Left lung (tissue), 10 donors: Measurements from ENCODE around the gene PRKCQ. TPM values are rescaled to one million over a fixed set of nuclear protein-coding genes. Genes with fewer than 3 reads are reported as not detected.
"Not testable (repeated sequence)": the region's sequence is repeated elsewhere in the genome, so short reads cannot be mapped to it uniquely, and the experiment has no call there.

ENCODE experiments used
- ATAC-seq: fragments of 200-7000 bp; cut with Tn5 transposase; one replicate; pipeline ENCODE4 v1.9.1; 2020; ENCODE audit warnings: moderate library complexity
- DNase-seq, 4 donors: peaks; one replicate each; pipeline ENCODE4 v3.0.0-alpha.2; 2013 to 2020
- H3K27ac ChIP-seq, 2 donors: fragments of 200-600 bp; sonication (generic) in 1 of 2; one replicate each; pipeline versions ENCODE4 v1.5.0 to v1.8.0; 2020 to 2021
- H3K27me3 ChIP-seq, 2 donors: fragments of 200-600 bp; sonication (generic) in 1 of 2; one replicate each; pipeline versions ENCODE4 v1.5.0 to v1.8.0; 2020 to 2021
- H3K36me3 ChIP-seq, 2 donors: fragments of 200-600 bp; sonication (generic) in 1 of 2; one replicate each; pipeline versions ENCODE4 v1.5.0 to v1.8.0; 2020 to 2021
- H3K4me1 ChIP-seq, 2 donors: fragments of 200-600 bp; one replicate each; pipeline ENCODE4 v1.8.0; 2021
- H3K4me3 ChIP-seq, 2 donors: fragments of 200-600 bp; sonication (generic) in 1 of 2; one replicate each; pipeline versions ENCODE4 v1.5.0 to v1.8.0; 2020 to 2021; ENCODE audit warnings: mild to moderate bottlenecking in 1 of 2
- H3K9me3 ChIP-seq, 2 donors: fragments of 200-600 bp; sonication (generic) in 1 of 2; one replicate each; pipeline versions ENCODE4 v1.5.0 to v1.8.0; 2020 to 2021
- CTCF ChIP-seq, 2 donors: fragments of 200-600 bp; sonication (generic) in 1 of 2; IDR thresholded peaks; one replicate each; pipeline versions ENCODE4 v1.5.0 to v1.8.0; 2021; ENCODE audit warnings: antibody characterized with exemption in 2 of 2
- intact Hi-C, 2 donors: fragments of 100-400 bp; cut with DNase I; formaldehyde crosslinking; loops; one replicate each; pipeline versions ENCODE4 v1.11.2 to v1.14.2; 2022
- polyA plus RNA-seq, 6 donors: library from polyadenylated mRNA; unstranded; fragments of 120-200 nt; gene quantifications; one replicate each; pipeline ENCODE4 v1.2.1, GENCODE V29; 2013; ENCODE audit not compliant: insufficient read length in 6 of 6
- total RNA-seq, 2 donors: library from RNA; stranded (reverse); fragmentation: NEBNext Ultra II Directional; extraction: Animal tissue kit (Norgen Biotek cat#: 25700); gene quantifications; one replicate each; pipeline ENCODE4 v1.2.1, GENCODE V29; 2021
- donor health status: DM: no; HTN: yes; CAD: no.
- donor health status: DM: no; HTN: no; CAD: no.

PRKCQ gene
- total and polyA plus RNA-seq, 8 donors = 5.5 to 7.3 (median 6.4) TPM

GRCh38 chr10:6384847-6385246, 195.2 kb downstream of the PRKCQ start:
- Histone ChIP-seq H3K4me3 (no peak overlapping the region), H3K4me1 (peaks cover 7 to 44% of the 10 kb centered on the region in 2 donors), H3K27ac (peak overlapping the region in 1 of 2 donors; percentile 7), H3K36me3 (no peaks in the 10 kb centered on the region), H3K9me3 (peaks cover 0 to 30% of the 10 kb centered on the region in 2 donors), H3K27me3 (no peaks in the 10 kb centered on the region)
- peak; percentile 71 for ATAC-seq
- intact Hi-C loops = no loop called here
- no peak for TF ChIP-seq CTCF (IDR thresholded peaks at IDR 0.05)
- DNase-seq = no peak

DNA sequence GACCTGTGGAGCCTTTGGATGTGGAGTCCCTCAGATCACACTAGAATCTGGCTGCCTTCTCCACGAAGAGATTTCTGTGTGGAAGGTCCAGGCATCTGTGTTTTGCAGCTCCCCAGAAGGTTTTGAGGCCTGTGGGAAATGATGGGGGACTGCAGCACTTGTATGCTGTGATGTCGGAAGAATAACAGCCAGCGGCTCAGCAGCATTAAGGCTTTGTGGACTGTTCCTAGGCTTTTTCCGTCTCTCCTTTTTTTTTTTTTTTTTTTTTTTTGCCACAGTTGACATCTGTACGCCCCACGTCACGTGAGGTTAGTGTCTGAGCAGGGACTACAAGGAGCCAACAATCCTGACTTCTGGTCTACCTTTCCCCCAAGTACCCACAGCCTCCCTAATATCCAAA, 196.0 kb downstream of the PRKCQ start:
- H3K27ac ChIP-seq = peak overlapping the region in 1 of 2 donors; percentile 83
- no peaks in the 10 kb centered on the region for H3K36me3 ChIP-seq
- no peak overlapping the region for H3K4me3 ChIP-seq
- ATAC-seq (no peak), DNase-seq (no peak)
- no peak for TF ChIP-seq CTCF (IDR thresholded peaks at IDR 0.05)
- peaks cover 7 to 44% of the 10 kb centered on the region in 2 donors for H3K4me1 ChIP-seq
- H3K27me3 ChIP-seq = no peaks in the 10 kb centered on the region
- intact Hi-C loops = no loop called here
- H3K9me3 ChIP-seq = peaks cover 0 to 31% of the 10 kb centered on the region in 2 donors

DNA sequence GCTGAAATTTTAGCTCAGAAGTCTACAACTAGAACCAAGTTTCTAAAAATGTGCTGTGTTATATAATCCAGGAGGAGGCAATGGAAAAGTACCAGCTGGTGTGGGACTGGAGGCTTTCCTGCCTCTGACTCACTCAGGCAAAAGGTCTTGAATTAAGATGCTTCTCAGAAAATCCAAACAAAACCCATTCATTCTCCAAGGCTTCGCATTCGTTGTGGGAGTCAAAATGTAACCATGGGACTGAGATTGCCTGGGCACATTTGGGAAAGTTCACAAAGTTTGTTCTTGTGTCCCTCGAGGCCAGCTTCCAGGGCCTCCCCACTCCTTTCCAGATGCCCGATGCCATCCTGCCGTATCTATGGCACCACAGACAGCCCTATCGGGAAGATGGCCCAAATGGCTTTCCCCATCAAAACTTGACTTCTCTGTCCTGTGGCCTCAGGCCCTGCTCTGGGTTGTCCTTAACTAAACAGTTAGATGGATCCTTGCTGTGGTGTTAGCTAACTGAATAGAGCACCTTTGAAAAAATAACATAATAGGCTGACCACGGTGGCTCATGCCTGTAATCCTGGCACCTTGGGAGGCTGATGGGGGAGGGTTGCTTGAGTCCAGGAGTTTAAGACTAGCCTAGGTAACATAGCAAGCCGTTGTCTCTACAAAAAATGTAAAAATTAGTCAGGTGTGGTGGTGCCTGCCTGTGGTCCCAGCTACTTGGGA, 196.8 kb downstream of the PRKCQ start:
- H3K4me3 ChIP-seq = no peak overlapping the region
- peak; percentile 45 for ATAC-seq

DNA sequence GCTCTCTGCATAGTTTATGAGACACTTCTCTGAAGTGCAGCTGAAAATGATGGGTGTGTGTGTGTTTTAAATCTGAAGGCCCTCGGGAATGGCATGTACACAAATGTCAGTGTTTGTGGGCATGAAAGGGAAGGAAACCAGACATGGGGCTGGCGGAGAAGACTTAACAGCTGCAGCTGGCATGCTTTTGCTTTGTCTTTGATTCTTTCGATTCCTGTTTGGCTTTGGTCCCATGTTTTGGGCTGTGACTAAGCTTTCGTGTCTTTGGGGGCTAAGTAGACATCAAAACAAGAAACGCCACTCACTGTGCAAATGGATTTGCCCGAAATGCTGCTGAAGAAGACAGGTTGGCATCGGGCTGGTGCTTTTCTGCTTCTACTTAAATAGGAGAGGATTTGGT, 198.0 kb downstream of the PRKCQ start:
- peak overlapping the region; percentile 69 to 83 for H3K27ac ChIP-seq
- DNase-seq = peak in 2 of 4 donors; percentile 47 to 48
- no peak overlapping the region for H3K4me3 ChIP-seq
- intact Hi-C loops = no loop called here
- H3K36me3 ChIP-seq = no peaks in the 10 kb centered on the region
- ATAC-seq = peak; percentile 75
- no peaks in the 10 kb centered on the region for H3K27me3 ChIP-seq
- no peak for TF ChIP-seq CTCF (IDR thresholded peaks at IDR 0.05)
- H3K9me3 ChIP-seq = peaks cover 0 to 25% of the 10 kb centered on the region in 2 donors
- peaks cover 7 to 44% of the 10 kb centered on the region in 2 donors for H3K4me1 ChIP-seq

More for the DNA sequence above, 196.8 kb downstream of the PRKCQ start:
- peak in 1 of 4 donors; percentile 61 for DNase-seq
- peaks cover 7 to 44% of the 10 kb centered on the region in 2 donors for H3K4me1 ChIP-seq
- TF ChIP-seq CTCF (IDR thresholded peaks at IDR 0.05) = no peak
- H3K9me3 ChIP-seq = peaks cover 0 to 27% of the 10 kb centered on the region in 2 donors
- no peaks in the 10 kb centered on the region for H3K36me3 ChIP-seq
- intact Hi-C loops = no loop called here
- H3K27me3 ChIP-seq = no peaks in the 10 kb centered on the region
- H3K27ac ChIP-seq = peak overlapping the region; percentile 69 to 83

DNA sequence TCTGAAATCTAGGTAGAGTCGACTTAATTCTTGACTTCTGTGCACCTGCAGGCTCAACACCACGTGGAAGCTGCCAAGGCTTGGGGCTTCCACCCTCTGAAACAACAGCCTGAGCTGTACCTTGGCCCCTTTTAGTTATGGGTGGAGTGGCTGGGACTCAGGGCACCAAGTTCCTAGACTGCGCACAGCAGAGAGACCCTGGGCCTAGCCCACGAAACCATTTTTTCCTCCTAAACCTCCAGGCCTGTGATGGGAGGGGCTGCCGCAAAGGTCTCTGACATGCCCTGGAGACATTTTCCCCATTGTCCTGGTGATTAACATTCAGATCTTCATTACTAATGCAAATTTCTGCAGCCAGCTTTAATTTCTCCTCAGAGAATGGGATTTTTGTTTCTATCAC, 199.6 kb downstream of the PRKCQ start:
- ATAC-seq, intact Hi-C loops, H3K27ac ChIP-seq, H3K27me3 ChIP-seq, H3K4me3 ChIP-seq, H3K36me3 ChIP-seq, DNase-seq: not testable (repeated sequence)
- peaks cover 7 to 30% of the 10 kb centered on the region in 2 donors for H3K4me1 ChIP-seq
- H3K9me3 ChIP-seq = peaks cover 0 to 25% of the 10 kb centered on the region in 2 donors
